Psoas muscle (tissue), 8 donors: Measurements from ENCODE around the gene RET. TPM values are rescaled to one million over a fixed set of nuclear protein-coding genes. Genes with fewer than 3 reads are reported as not detected.

Experiments
- ATAC-seq, 4 donors: fragments of 200-7000 bp; cut with Tn5 transposase; one replicate each; pipeline ENCODE4 v1.9.1; 2020; ENCODE audit warnings: moderate library complexity in 3 of 4, mild to moderate bottlenecking in 2 of 4
- DNase-seq, 2 donors: peaks; one replicate each; pipeline ENCODE4 v3.0.0-alpha.2; 2020
- H3K27ac ChIP-seq: fragments of 200-600 bp; one replicate; pipeline ENCODE4 v1.8.0; 2022
- H3K27me3 ChIP-seq, 3 donors: fragments of 200-600 bp in 1 of 3; one replicate each; pipeline versions ENCODE4 v1.6.1 to v1.8.0; 2013 to 2022; ENCODE audit warnings: low read length in 2 of 3, mild to moderate bottlenecking in 2 of 3, moderate library complexity in 1 of 3; ENCODE audit not compliant: insufficient read depth in 3 of 3
- H3K36me3 ChIP-seq, 2 donors: fragments of 200-600 bp in 1 of 2; one replicate each; pipeline versions ENCODE4 v1.6.1 to v1.8.0; 2013 to 2022; ENCODE audit warnings: low read depth in 1 of 2, mild to moderate bottlenecking in 1 of 2, moderate library complexity in 1 of 2; ENCODE audit not compliant: insufficient read depth in 1 of 2
- H3K4me1 ChIP-seq: fragments of 200-600 bp; one replicate; pipeline ENCODE4 v1.8.0; 2022
- H3K4me3 ChIP-seq: fragments of 200-600 bp; one replicate; pipeline ENCODE4 v1.8.0; 2022; ENCODE audit warnings: mild to moderate bottlenecking
- H3K9me3 ChIP-seq: fragments of 200-600 bp; one replicate; pipeline ENCODE4 v1.8.0; 2022
- CTCF ChIP-seq: fragments of 200-600 bp; IDR thresholded peaks from one replicate; pipeline ENCODE4 v1.8.0; 2022; ENCODE audit warnings: antibody characterized with exemption
- WGBS, 3 donors: extraction: QIAGEN DNeasy Blood & Tissue Kit; methylation state at CpG; one replicate each; pipeline versions ENCODE4 v1.1.6 to v1.1.7; 2013; 5-methylcytosine and 5-hydroxymethylcytosine counted together
- intact Hi-C, 2 donors: fragments of 100-400 bp; cut with DNase I; formaldehyde crosslinking; loops; one replicate each; pipeline versions ENCODE4 v1.11.0 to v1.14.2; 2022
- polyA plus RNA-seq, 3 donors: library from polyadenylated mRNA; stranded (reverse); fragments of 200-250 nt; gene quantifications; one replicate each; pipeline ENCODE4 v1.2.3, GENCODE V29; 2013
- total RNA-seq, 4 donors: library from RNA; stranded (reverse); fragmentation: NEBNext Ultra II Directional in 2 of 4; extraction: Animal tissue kit (Norgen Biotek cat#: 25700) in 2 of 4; gene quantifications; one replicate each; pipeline versions ENCODE4 v1.2.1 to v1.2.4, GENCODE V29; 2021 to 2023
- donor health status: healthy with polysubstance abuse.
- donor health status: DM: no; HTN: no; CAD: no; lungs with moderate emphysema.
- donor health status: Bipolar disorder and iron deficiency.
- donor health status: healthy.
- donor health status: DM: yes; HTN: yes; CAD: no.
- donor health status: DM: no; HTN: no; CAD: no.
- donor health status: DM: no; HTN: no; CAD: no.
- donor health status: DM: yes; HTN: yes; CAD: no.

RET gene
- total and polyA plus RNA-seq, 7 donors: 0.35 to 2.6 (median 0.60) TPM

- H3K27me3 ChIP-seq: no peaks in the 10 kb centered on the region
- DNase-seq (peak in 1 of 2 donors; percentile 46), ATAC-seq (no peak)
- no peaks in the 10 kb centered on the region for H3K4me1 ChIP-seq
- intact Hi-C loops: no loop called here
- TF ChIP-seq CTCF: no peak
- no peaks in the 10 kb centered on the region for H3K36me3 ChIP-seq
- H3K27ac ChIP-seq: no peak overlapping the region
- no peaks in the 10 kb centered on the region for H3K9me3 ChIP-seq
- no peak overlapping the region for H3K4me3 ChIP-seq
- 68 to 81% (median 75%) methylated on average over 17 of the region's 17 CpGs for WGBS, 3 donors
Observed at GRCh38 chr10:43114743-43115611, 38.1 kb downstream of the RET start.

GRCh38 chr10:43115881-43116595, 39.2 kb downstream of the RET start:
- 82 to 91% (median 83%) methylated on average over 10 of the region's 10 CpGs for WGBS, 3 donors
- no peak overlapping the region for H3K27ac ChIP-seq
- peak in 1 of 2 donors; percentile 42 for DNase-seq
- H3K4me3 ChIP-seq: no peak overlapping the region
- no peak for ATAC-seq
- H3K27me3 ChIP-seq: no peaks in the 10 kb centered on the region
- no peaks in the 10 kb centered on the region for H3K36me3 ChIP-seq
- no peaks in the 10 kb centered on the region for H3K9me3 ChIP-seq
- no peaks in the 10 kb centered on the region for H3K4me1 ChIP-seq
- intact Hi-C loops: no loop called here
- no peak for TF ChIP-seq CTCF

GRCh38 chr10:43116596-43116995, 39.7 kb downstream of the RET start:
- no peaks in the 10 kb centered on the region for H3K27me3 ChIP-seq
- ATAC-seq (no peak), DNase-seq (no peak)
- H3K4me1 ChIP-seq: no peaks in the 10 kb centered on the region
- H3K4me3 ChIP-seq: no peak overlapping the region
- H3K9me3 ChIP-seq: no peaks in the 10 kb centered on the region
- TF ChIP-seq CTCF: no peak
- no peak overlapping the region for H3K27ac ChIP-seq
- 85 to 94% (median 86%) methylated on average over 10 of the region's 10 CpGs for WGBS, 3 donors
- intact Hi-C loops: no loop called here
- H3K36me3 ChIP-seq: no peaks in the 10 kb centered on the region

- Histone ChIP-seq H3K4me3 (no peak overlapping the region), H3K27ac (no peak overlapping the region), H3K9me3 (no peaks in the 10 kb centered on the region), H3K27me3 (no peaks in the 10 kb centered on the region), H3K4me1 (no peaks in the 10 kb centered on the region), H3K36me3 (no peaks in the 10 kb centered on the region)
- ATAC-seq: no peak
- intact Hi-C loops: no loop called here
- no peak for TF ChIP-seq CTCF
- peak in 1 of 2 donors; percentile 36 for DNase-seq
- 72 to 78% (median 72%) methylated on average over 9 of the region's 9 CpGs for WGBS, 3 donors
Observed at GRCh38 chr10:43117031-43117776, 40.3 kb downstream of the RET start.
